Fibroblast of lung (primary cell): ENCODE measurements around the gene RAB30. TPM values are rescaled to one million over a fixed set of nuclear protein-coding genes. Genes with fewer than 3 reads are reported as not detected.
"Not testable (repeated sequence)": the region's sequence is repeated elsewhere in the genome, so short reads cannot be mapped to it uniquely, and the experiment has no call there.

Experiments used
- DNase-seq, 2 donors: peaks; one replicate each; pipeline versions ENCODE4 v3.0.0 to v3.0.0-alpha.2; 2010; ENCODE audit warnings: low read depth in 2 of 2
- H2AFZ ChIP-seq: 2 replicates; pipeline ENCODE4 v1.5.1; 2012; ENCODE audit warnings: low read length, control low read depth, inconsistent platforms
- H3K27ac ChIP-seq: 2 replicates; pipeline ENCODE4 v1.5.1; 2011; ENCODE audit warnings: low read length, control low read depth; ENCODE audit not compliant: insufficient read depth
- H3K27me3 ChIP-seq: 2 replicates; pipeline ENCODE4 v1.5.1; 2011; ENCODE audit warnings: mild to moderate bottlenecking, low read length; ENCODE audit not compliant: control insufficient read depth, insufficient read depth
- H3K36me3 ChIP-seq: 2 replicates; pipeline ENCODE4 v1.5.1; 2011; ENCODE audit warnings: low read length; ENCODE audit not compliant: control insufficient read depth, insufficient read depth
- H3K4me1 ChIP-seq: 2 replicates; pipeline ENCODE4 v1.5.1; 2011; ENCODE audit warnings: low read length; ENCODE audit not compliant: control insufficient read depth, insufficient read depth; ENCODE audit errors: extremely low read depth
- H3K4me2 ChIP-seq: 2 replicates; pipeline ENCODE4 v1.5.1; 2011; ENCODE audit warnings: low read length, control low read depth; ENCODE audit not compliant: insufficient read depth; ENCODE audit errors: extremely low read depth
- H3K4me3 ChIP-seq, 4 experiments: fragments of 200-600 bp in 1 of 4; sonication (generic) in 1 of 4; replicated peaks in 1 of 4; 2 replicates each; pipeline ENCODE4 v1.5.1; 2011 to 2016; ENCODE audit warnings: low read length in 4 of 4, low read depth in 3 of 4, mild to moderate bottlenecking in 3 of 4, control low read depth in 2 of 4, inconsistent platforms in 1 of 4, mixed read lengths in 1 of 4; ENCODE audit not compliant: insufficient read depth in 1 of 4; ENCODE audit errors: control extremely low read depth in 1 of 4
- H3K79me2 ChIP-seq: 2 replicates; pipeline ENCODE4 v1.5.1; 2012; ENCODE audit warnings: mild to moderate bottlenecking, low read length, inconsistent platforms; ENCODE audit not compliant: control insufficient read depth, insufficient read depth
- H3K9ac ChIP-seq: 2 replicates; pipeline ENCODE4 v1.5.1; 2011; ENCODE audit warnings: mild to moderate bottlenecking, low read length, control low read depth; ENCODE audit not compliant: insufficient read depth
- H3K9me3 ChIP-seq: 2 replicates; pipeline ENCODE4 v1.5.1; 2012; ENCODE audit warnings: low read depth, low read length; ENCODE audit not compliant: control insufficient read depth, insufficient read depth
- H4K20me1 ChIP-seq: 2 replicates; pipeline ENCODE4 v1.5.1; 2011; ENCODE audit warnings: low read length; ENCODE audit not compliant: control insufficient read depth, insufficient read depth; ENCODE audit errors: extremely low read depth
- EZH2 ChIP-seq: IDR thresholded peaks from 2 replicates; pipeline ENCODE4 v1.5.1; 2012; ENCODE audit warnings: low read length, control low read depth, mild to moderate bottlenecking; ENCODE audit errors: missing control alignments
- polyA plus RNA-seq, 2 donors: library from polyadenylated mRNA; depleted of rRNA in 1 of 2; stranded (reverse) in 1 of 2; unstranded in 1 of 2; fragments of >200 nt; gene quantifications; 2 replicates each; pipeline ENCODE4 v1.2.1, GENCODE V29; 2011 to 2012; ENCODE audit warnings: missing spikeins in 1 of 2
- total RNA-seq: library from RNA; depleted of rRNA; stranded (reverse); fragments of >200 nt; gene quantifications from 2 replicates; pipeline ENCODE4 v1.2.1, GENCODE V29; 2014
- TF ChIP-seq, protein P1 (sequence below), 2 donors: IDR thresholded peaks in 1 of 2; conservative IDR thresholded peaks in 1 of 2; 1 replicate in 1 of 2; 2 replicates in 1 of 2; pipeline ENCODE4 v1.5.1; 2011 to 2012; ENCODE audit warnings: low read length in 2 of 2, control low read depth in 1 of 2, inconsistent platforms in 1 of 2, low read depth in 1 of 2, mild to moderate bottlenecking in 1 of 2

The RAB30 gene
- total and polyA plus RNA-seq, 2 donors (not counting 1 experiment from before 2014, with no cell fraction given): 33.9 to 45.2 TPM

GRCh38 chr11:82974851-82975250 is 96.8 kb downstream of the RAB30 start:
- Histone ChIP-seq H3K79me2 (no peaks in the 10 kb centered on the region), H3K36me3 (no peaks in the 10 kb centered on the region), H3K9me3 (no peaks in the 10 kb centered on the region), H3K4me1 (peaks cover 5% of the 10 kb centered on the region), H4K20me1 (no peaks in the 10 kb centered on the region), H3K4me2 (no peak overlapping the region), H3K27ac (no peak overlapping the region), H3K4me3 (no peak overlapping the region), H2AFZ (no peak overlapping the region), H3K27me3 (no peaks in the 10 kb centered on the region), H3K9ac (no peak overlapping the region)
- DNase-seq: no peak
- TF ChIP-seq, protein P1, sequence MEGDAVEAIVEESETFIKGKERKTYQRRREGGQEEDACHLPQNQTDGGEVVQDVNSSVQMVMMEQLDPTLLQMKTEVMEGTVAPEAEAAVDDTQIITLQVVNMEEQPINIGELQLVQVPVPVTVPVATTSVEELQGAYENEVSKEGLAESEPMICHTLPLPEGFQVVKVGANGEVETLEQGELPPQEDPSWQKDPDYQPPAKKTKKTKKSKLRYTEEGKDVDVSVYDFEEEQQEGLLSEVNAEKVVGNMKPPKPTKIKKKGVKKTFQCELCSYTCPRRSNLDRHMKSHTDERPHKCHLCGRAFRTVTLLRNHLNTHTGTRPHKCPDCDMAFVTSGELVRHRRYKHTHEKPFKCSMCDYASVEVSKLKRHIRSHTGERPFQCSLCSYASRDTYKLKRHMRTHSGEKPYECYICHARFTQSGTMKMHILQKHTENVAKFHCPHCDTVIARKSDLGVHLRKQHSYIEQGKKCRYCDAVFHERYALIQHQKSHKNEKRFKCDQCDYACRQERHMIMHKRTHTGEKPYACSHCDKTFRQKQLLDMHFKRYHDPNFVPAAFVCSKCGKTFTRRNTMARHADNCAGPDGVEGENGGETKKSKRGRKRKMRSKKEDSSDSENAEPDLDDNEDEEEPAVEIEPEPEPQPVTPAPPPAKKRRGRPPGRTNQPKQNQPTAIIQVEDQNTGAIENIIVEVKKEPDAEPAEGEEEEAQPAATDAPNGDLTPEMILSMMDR (conservative IDR thresholded peaks at IDR 0.05 in 1 of 2, IDR thresholded peaks at IDR 0.05 in 1 of 2; ENCODE audit: low read depth in 1 of 2, low read length in 2 of 2): no peak
- no peak for TF ChIP-seq EZH2

GRCh38 chr11:82974135-82974534 is 97.6 kb downstream of the RAB30 start:
- H3K9me3 ChIP-seq: no peaks in the 10 kb centered on the region
- H3K27me3 ChIP-seq: no peaks in the 10 kb centered on the region
- no peak for DNase-seq
- no peak overlapping the region for H3K27ac ChIP-seq
- H2AFZ ChIP-seq: no peak overlapping the region
- TF ChIP-seq EZH2: no peak
- TF ChIP-seq, protein P1 (conservative IDR thresholded peaks at IDR 0.05 in 1 of 2, IDR thresholded peaks at IDR 0.05 in 1 of 2; ENCODE audit: low read depth in 1 of 2, low read length in 2 of 2): no peak
- H3K79me2 ChIP-seq: no peaks in the 10 kb centered on the region
- H3K36me3 ChIP-seq: no peaks in the 10 kb centered on the region
- H3K4me2 ChIP-seq: no peak overlapping the region
- H3K9ac ChIP-seq: no peak overlapping the region
- H3K4me3 ChIP-seq: no peak overlapping the region
- no peaks in the 10 kb centered on the region for H3K4me1 ChIP-seq
- H4K20me1 ChIP-seq: no peaks in the 10 kb centered on the region

- Histone ChIP-seq H3K36me3 (no peaks in the 10 kb centered on the region), H3K27ac (no peak overlapping the region), H3K79me2 (no peaks in the 10 kb centered on the region), H2AFZ (no peak overlapping the region), H3K4me3 (no peak overlapping the region), H3K4me2 (no peak overlapping the region), H4K20me1 (no peaks in the 10 kb centered on the region), H3K27me3 (no peaks in the 10 kb centered on the region), H3K9ac (no peak overlapping the region), H3K4me1 (no peaks in the 10 kb centered on the region), H3K9me3 (no peaks in the 10 kb centered on the region)
- DNase-seq: no peak
- no peak for TF ChIP-seq EZH2
- TF ChIP-seq, protein P1 (conservative IDR thresholded peaks at IDR 0.05 in 1 of 2, IDR thresholded peaks at IDR 0.05 in 1 of 2; ENCODE audit: low read depth in 1 of 2, low read length in 2 of 2): no peak
Observed at GRCh38 chr11:82972103-82972502, 99.6 kb downstream of the RAB30 start.

DNA sequence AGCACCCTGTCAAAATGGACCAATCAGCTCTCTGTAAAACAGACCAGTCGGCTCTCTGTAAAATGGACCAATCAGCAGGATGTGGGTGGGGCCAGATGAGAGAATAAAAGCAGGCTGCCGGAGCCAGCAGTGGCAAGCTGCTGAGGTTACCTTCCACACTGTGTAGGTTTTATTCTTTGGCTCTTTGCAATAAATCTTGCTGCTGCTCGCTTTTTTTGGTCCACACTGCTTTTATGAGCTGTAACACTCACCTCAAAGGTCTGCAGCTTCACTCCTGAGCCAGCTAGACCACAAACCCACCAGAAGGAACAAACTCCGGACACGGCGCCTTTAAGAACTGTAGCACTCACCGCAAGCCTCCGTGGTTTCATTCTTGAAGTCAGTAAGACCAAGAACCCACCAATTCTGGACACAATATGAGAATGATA is 100.2 kb downstream of the RAB30 start:
- not testable (repeated sequence) for H2AFZ ChIP-seq

GRCh38 chr11:82970507-82971083 is 101.1 kb downstream of the RAB30 start:
- H2AFZ ChIP-seq, H3K79me2 ChIP-seq, H3K9me3 ChIP-seq, H3K27ac ChIP-seq, H3K36me3 ChIP-seq, H3K4me1 ChIP-seq, H3K4me2 ChIP-seq, H3K4me3 ChIP-seq, DNase-seq, H4K20me1 ChIP-seq, H3K9ac ChIP-seq, H3K27me3 ChIP-seq: not testable (repeated sequence)

More for the DNA sequence above, 100.2 kb downstream of the RAB30 start:
- not testable (repeated sequence) for DNase-seq, H4K20me1 ChIP-seq, H3K27me3 ChIP-seq, H3K36me3 ChIP-seq, H3K4me3 ChIP-seq, H3K27ac ChIP-seq, H3K9me3 ChIP-seq, H3K4me2 ChIP-seq, H3K4me1 ChIP-seq, H3K9ac ChIP-seq, H3K79me2 ChIP-seq
